OCI-LY7 (cell line): ENCODE measurements around the gene GOLGA5. TPM values are rescaled to one million over a fixed set of nuclear protein-coding genes. Genes with fewer than 3 reads are reported as not detected.
"Not testable (repeated sequence)": the region's sequence is repeated elsewhere in the genome, so short reads cannot be mapped to it uniquely, and the experiment has no call there.

ENCODE experiments used
- BruUV-seq: library from RNA; stranded (reverse); fragments of 400-500 nt; replicated peaks from 2 replicates; lab custom pipeline; 2021; lab: Mats Ljungman, UMichigan
- CTCF ChIA-PET: fragments of 300-600 bp; sonication (Branson Sonifier 250); formaldehyde crosslinking; loops from one replicate; lab custom pipeline; 2022; ENCODE audit warnings: antibody characterized with exemption; ENCODE audit not compliant: unreplicated experiment; lab: Charles Lee
- POLR2A ChIA-PET: fragments of 300-600 bp; sonication (Branson Sonifier 250); formaldehyde crosslinking; loops from one replicate; lab custom pipeline; 2022; ENCODE audit warnings: antibody characterized with exemption; lab: Charles Lee
- DNase-seq: peaks from one replicate; pipeline ENCODE4 v3.0.0-alpha.2; 2015; ENCODE audit warnings: low spot score
- H2AFZ ChIP-seq: fragments of 200-600 bp; sonication (generic), shearing (Covaris generic); 2 replicates; pipeline ENCODE4 v1.6.1; 2014; ENCODE audit warnings: mild to moderate bottlenecking, antibody characterized with exemption, low read length, moderate library complexity
- H3K27ac ChIP-seq: fragments of 200-600 bp; sonication (generic); 2 replicates; pipeline ENCODE4 v1.5.1; 2014; ENCODE audit warnings: mixed run types, low read depth, mild to moderate bottlenecking, moderate library complexity, low read length, inconsistent platforms; ENCODE audit not compliant: poor library complexity, severe bottlenecking
- H3K36me3 ChIP-seq: fragments of 200-600 bp; sonication (generic); 2 replicates; pipeline ENCODE4 v1.6.1; 2014; ENCODE audit warnings: mild to moderate bottlenecking, antibody characterized with exemption, low read length, moderate library complexity, mixed read lengths; ENCODE audit not compliant: insufficient read depth
- H3K4me1 ChIP-seq: fragments of 200-600 bp; sonication (generic); 2 replicates; pipeline ENCODE4 v1.5.1; 2014; ENCODE audit warnings: mild to moderate bottlenecking, low read length; ENCODE audit not compliant: insufficient read depth, poor library complexity, severe bottlenecking
- H3K4me2 ChIP-seq: fragments of 200-600 bp; sonication (generic); 2 replicates; pipeline ENCODE4 v1.6.1; 2014; ENCODE audit warnings: mild to moderate bottlenecking, low read length
- H3K4me3 ChIP-seq: fragments of 200-600 bp; sonication (generic); 2 replicates; pipeline ENCODE4 v1.5.1; 2014; ENCODE audit warnings: mild to moderate bottlenecking, low read depth, low read length; ENCODE audit not compliant: poor library complexity, severe bottlenecking
- H3K79me2 ChIP-seq: fragments of 200-600 bp; sonication (generic); 2 replicates; pipeline ENCODE4 v1.6.1; 2016; ENCODE audit warnings: low read depth, mild to moderate bottlenecking, low read length, moderate library complexity, mixed read lengths; ENCODE audit not compliant: insufficient read depth
- H3K9me2 ChIP-seq: fragments of 200-600 bp; sonication (generic); 2 replicates; pipeline ENCODE4 v1.6.1; 2016; ENCODE audit warnings: mild to moderate bottlenecking, low read length, mixed read lengths; ENCODE audit not compliant: insufficient read depth
- H3K9me3 ChIP-seq: fragments of 200-600 bp; sonication (generic); 2 replicates; pipeline ENCODE4 v1.6.1; 2014; ENCODE audit warnings: mild to moderate bottlenecking, mixed run types, low read length, mixed read lengths
- H4K20me1 ChIP-seq: fragments of 200-600 bp; sonication (generic); 2 replicates; pipeline ENCODE4 v1.6.1; 2014; ENCODE audit warnings: mild to moderate bottlenecking, antibody characterized with exemption, low read length, moderate library complexity, mixed read lengths; ENCODE audit not compliant: insufficient read depth
- EZH2phosphoT487 ChIP-seq: fragments of 200-600 bp; sonication (generic); IDR thresholded peaks from 2 replicates; pipeline ENCODE4 v1.6.1; 2018; ENCODE audit warnings: low read depth, borderline replicate concordance, mild to moderate bottlenecking, mixed run types, antibody characterized with exemption, low read length, moderate library complexity, mixed read lengths
- intact Hi-C: fragments of 100-400 bp; cut with micrococcal nuclease; formaldehyde crosslinking; loops from one replicate; pipeline ENCODE4 v1.10.0; 2022; ENCODE audit not compliant: unreplicated experiment
- total RNA-seq, 2 experiments: library from RNA; depleted of rRNA in 1 of 2; stranded (reverse); fragments of >200 nt in 1 of 2; shearing (Covaris generic) in 1 of 2; gene quantifications; 2 replicates each; pipeline ENCODE4 v1.2.3, GENCODE V29; 2014 to 2022
- TF ChIP-seq, protein P1 (sequence below): fragments of 200-600 bp; sonication (generic); conservative IDR thresholded peaks from 2 replicates; pipeline ENCODE4 v1.5.1; 2014; ENCODE audit warnings: mild to moderate bottlenecking, antibody characterized with exemption, low read length, moderate library complexity, mixed read lengths

The GOLGA5 gene
- total RNA-seq, 2 experiments from 2014 or later, result 13.3 to 19.8 TPM

DNA sequence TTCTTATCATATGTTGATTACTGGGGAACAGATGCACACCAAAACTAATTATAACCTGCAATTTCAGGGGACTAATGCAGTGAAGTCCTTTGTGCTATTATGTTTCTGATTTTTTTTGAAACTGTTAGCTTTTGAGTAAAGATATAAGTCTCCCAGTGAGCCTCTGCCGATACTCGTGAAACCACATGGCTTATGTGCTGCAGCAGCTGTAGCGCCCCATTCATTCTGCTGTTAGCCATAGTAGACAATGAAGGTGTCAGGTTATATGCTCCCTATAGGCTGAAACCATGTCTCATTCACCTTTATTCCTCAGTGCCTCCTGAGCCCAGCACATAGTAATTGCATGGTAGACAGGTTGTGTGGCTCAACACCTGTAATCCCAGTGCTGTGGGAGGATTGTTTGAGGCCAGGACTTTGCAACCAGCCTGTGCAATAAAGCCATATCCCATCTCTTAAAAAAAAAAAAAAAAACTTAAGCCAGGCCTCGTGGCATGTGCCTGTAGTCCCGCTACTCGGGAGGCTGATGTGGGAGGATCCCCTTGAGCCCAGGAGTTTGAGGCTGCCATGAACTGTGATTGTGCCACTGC lies 25.0 kb downstream of the GOLGA5 start:
- Histone ChIP-seq H3K27ac (no peak overlapping the region), H3K4me1 (no peaks in the 10 kb centered on the region), H4K20me1 (no peaks in the 10 kb centered on the region), H3K79me2 (no peaks in the 10 kb centered on the region), H3K36me3 (peaks cover 81% of the 10 kb centered on the region), H3K9me3 (no peaks in the 10 kb centered on the region), H3K9me2 (no peaks in the 10 kb centered on the region), H2AFZ (no peak overlapping the region), H3K4me2 (no peak overlapping the region), H3K4me3 (no peak overlapping the region)
- DNase-seq, result no peak
- TF ChIP-seq, protein P1, sequence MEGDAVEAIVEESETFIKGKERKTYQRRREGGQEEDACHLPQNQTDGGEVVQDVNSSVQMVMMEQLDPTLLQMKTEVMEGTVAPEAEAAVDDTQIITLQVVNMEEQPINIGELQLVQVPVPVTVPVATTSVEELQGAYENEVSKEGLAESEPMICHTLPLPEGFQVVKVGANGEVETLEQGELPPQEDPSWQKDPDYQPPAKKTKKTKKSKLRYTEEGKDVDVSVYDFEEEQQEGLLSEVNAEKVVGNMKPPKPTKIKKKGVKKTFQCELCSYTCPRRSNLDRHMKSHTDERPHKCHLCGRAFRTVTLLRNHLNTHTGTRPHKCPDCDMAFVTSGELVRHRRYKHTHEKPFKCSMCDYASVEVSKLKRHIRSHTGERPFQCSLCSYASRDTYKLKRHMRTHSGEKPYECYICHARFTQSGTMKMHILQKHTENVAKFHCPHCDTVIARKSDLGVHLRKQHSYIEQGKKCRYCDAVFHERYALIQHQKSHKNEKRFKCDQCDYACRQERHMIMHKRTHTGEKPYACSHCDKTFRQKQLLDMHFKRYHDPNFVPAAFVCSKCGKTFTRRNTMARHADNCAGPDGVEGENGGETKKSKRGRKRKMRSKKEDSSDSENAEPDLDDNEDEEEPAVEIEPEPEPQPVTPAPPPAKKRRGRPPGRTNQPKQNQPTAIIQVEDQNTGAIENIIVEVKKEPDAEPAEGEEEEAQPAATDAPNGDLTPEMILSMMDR, result no peak
- no peak for TF ChIP-seq EZH2phosphoT487
- no TSS peak for BruUV-seq
- ChIA-PET CTCF (no interaction called here), POLR2A (no interaction called here)
- intact Hi-C loops, result no loop called here

- CTCF ChIA-PET, H3K9me3 ChIP-seq, H3K4me1 ChIP-seq, H2AFZ ChIP-seq, H3K4me3 ChIP-seq, intact Hi-C loops, H3K9me2 ChIP-seq, POLR2A ChIA-PET, DNase-seq, BruUV-seq, H3K4me2 ChIP-seq, H3K27ac ChIP-seq, H3K79me2 ChIP-seq, H4K20me1 ChIP-seq: not testable (repeated sequence)
- peaks cover 81% of the 10 kb centered on the region for H3K36me3 ChIP-seq
Observed at GRCh38 chr14:92819680-92820535, 25.8 kb downstream of the GOLGA5 start.

DNA sequence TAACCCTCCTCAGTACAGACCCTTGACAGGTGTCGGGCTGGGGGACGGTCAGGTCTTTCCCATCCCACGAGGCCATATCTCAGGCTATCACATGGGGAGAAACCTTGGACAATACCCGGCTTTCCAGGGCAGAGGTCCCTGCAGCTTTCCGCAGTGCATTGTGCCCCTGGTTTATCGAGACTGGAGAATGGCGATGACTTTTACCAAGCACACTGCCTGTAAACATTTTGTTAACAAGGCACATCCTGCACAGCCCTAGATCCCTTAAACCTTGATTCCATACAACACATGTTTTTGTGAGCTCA lies 26.4 kb downstream of the GOLGA5 start:
- DNase-seq, BruUV-seq, intact Hi-C loops: not testable (repeated sequence)

More for the DNA sequence above, 26.4 kb downstream of the GOLGA5 start:
- H3K27ac ChIP-seq, H3K4me3 ChIP-seq, H3K4me2 ChIP-seq, H3K4me1 ChIP-seq, H3K9me3 ChIP-seq, CTCF ChIA-PET, POLR2A ChIA-PET, H4K20me1 ChIP-seq, H3K79me2 ChIP-seq, H2AFZ ChIP-seq, H3K9me2 ChIP-seq: not testable (repeated sequence)
- peaks cover 81% of the 10 kb centered on the region for H3K36me3 ChIP-seq
